PC-9 (cell line): ENCODE results near the gene PHACTR1. TPM values are rescaled to one million over a fixed set of nuclear protein-coding genes. Genes with fewer than 3 reads are reported as not detected.
"Not testable (repeated sequence)": the region's sequence is repeated elsewhere in the genome, so short reads cannot be mapped to it uniquely, and the experiment has no call there.

Experiments
- BruUV-seq: library from RNA; stranded (reverse); fragments of 400-500 nt; replicated peaks from 2 replicates; lab custom pipeline; 2021; lab: Mats Ljungman, UMichigan
- CTCF ChIA-PET: fragments of 300-600 bp; sonication (Branson Sonifier 250); formaldehyde crosslinking; loops from one replicate; lab custom pipeline; 2022; ENCODE audit warnings: antibody characterized with exemption; lab: Charles Lee
- POLR2A ChIA-PET: fragments of 300-600 bp; sonication (Branson Sonifier 250); formaldehyde crosslinking; loops from one replicate; lab custom pipeline; 2022; ENCODE audit warnings: antibody characterized with exemption; ENCODE audit not compliant: unreplicated experiment; lab: Charles Lee
- DNase-seq, 2 experiments: peaks; one replicate each; pipeline versions ENCODE4 v3.0.0 to v3.0.0-alpha.2; 2015 to 2022; ENCODE audit warnings: mixed read lengths in 1 of 2
- H2AFZ ChIP-seq: fragments of 200-600 bp; sonication (generic); 2 replicates; pipeline ENCODE4 v1.8.1; 2017; ENCODE audit warnings: antibody characterized with exemption
- H3F3A ChIP-seq: fragments of 200-600 bp; sonication (generic); 2 replicates; pipeline ENCODE4 v1.8.1; 2017; ENCODE audit warnings: antibody characterized with exemption, mild to moderate bottlenecking, low read depth; ENCODE audit not compliant: insufficient read depth
- H3K27ac ChIP-seq: fragments of 200-600 bp; sonication (generic); 2 replicates; pipeline ENCODE4 v1.6.1; 2016; ENCODE audit warnings: mixed run types
- H3K27me3 ChIP-seq: fragments of 200-600 bp; sonication (generic); 2 replicates; pipeline ENCODE4 v1.6.1; 2016; ENCODE audit warnings: low read depth, mixed run types; ENCODE audit not compliant: insufficient read depth
- H3K36me3 ChIP-seq: fragments of 200-600 bp; sonication (generic); 2 replicates; pipeline ENCODE4 v1.6.1; 2016; ENCODE audit warnings: low read depth, mixed run types
- H3K4me1 ChIP-seq: fragments of 200-600 bp; sonication (generic); replicated peaks from 2 replicates; pipeline ENCODE4 v1.6.1; 2016; ENCODE audit warnings: mixed run types; ENCODE audit not compliant: insufficient read depth
- H3K4me2 ChIP-seq: fragments of 200-600 bp; sonication (generic); 2 replicates; pipeline ENCODE4 v1.6.1; 2017; ENCODE audit warnings: mixed run types
- H3K4me3 ChIP-seq: fragments of 200-600 bp; sonication (generic); 2 replicates; pipeline ENCODE4 v1.6.1; 2016; ENCODE audit warnings: mixed run types
- H3K79me2 ChIP-seq: fragments of 200-600 bp; sonication (generic); 2 replicates; pipeline ENCODE4 v1.6.1; 2017; ENCODE audit warnings: low read depth, mixed run types
- H3K9me2 ChIP-seq: fragments of 200-600 bp; sonication (generic); 2 replicates; pipeline ENCODE4 v1.8.1; 2017; ENCODE audit warnings: mild to moderate bottlenecking; ENCODE audit not compliant: insufficient read depth
- H3K9me3 ChIP-seq: fragments of 200-600 bp; sonication (generic); 2 replicates; pipeline ENCODE4 v1.8.1; 2016; ENCODE audit warnings: low read depth; ENCODE audit not compliant: insufficient read depth
- H4K20me1 ChIP-seq: fragments of 200-600 bp; sonication (generic); 2 replicates; pipeline ENCODE4 v1.8.1; 2017; ENCODE audit not compliant: insufficient read depth
- EZH2 ChIP-seq: fragments of 200-600 bp; sonication (generic); IDR thresholded peaks from 2 replicates; pipeline ENCODE4 v1.8.0; 2017; ENCODE audit warnings: antibody characterized with exemption, low read depth
- intact Hi-C: fragments of 100-400 bp; cut with micrococcal nuclease; formaldehyde crosslinking; loops from one replicate; pipeline ENCODE4 v1.10.0; 2022; ENCODE audit not compliant: unreplicated experiment
- total RNA-seq: library from RNA; stranded (reverse); gene quantifications from 2 replicates; pipeline ENCODE4 v1.2.3, GENCODE V29; 2021
- TF ChIP-seq, protein P1 (sequence below): fragments of 200-600 bp; sonication (generic); conservative IDR thresholded peaks from 2 replicates; pipeline ENCODE4 v1.6.1; 2017; ENCODE audit warnings: mixed run types, antibody characterized with exemption, mild to moderate bottlenecking, moderate library complexity

PHACTR1 gene
- total RNA-seq, 1 experiment from 2014 or later, result not detected

DNA sequence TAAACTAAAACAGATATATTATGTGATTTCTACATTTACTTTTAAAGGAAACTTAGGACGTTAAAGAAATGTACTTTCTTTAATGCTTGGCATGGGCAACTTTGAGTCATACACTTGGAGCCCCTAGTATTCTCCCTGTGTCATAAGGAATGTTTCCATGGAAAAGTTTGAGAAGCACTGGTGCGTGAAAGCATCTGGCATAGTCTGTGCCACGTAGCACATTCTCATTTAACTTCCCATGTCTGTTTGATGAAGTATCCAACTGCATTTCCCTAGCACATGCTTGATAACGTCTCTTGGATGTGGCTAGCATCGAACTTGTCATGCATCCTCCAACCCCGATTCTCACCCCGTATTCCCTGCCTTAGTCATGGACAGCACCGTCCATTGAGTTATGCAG, 439.8 kb downstream of the PHACTR1 start:
- ChIA-PET CTCF (no interaction called here), POLR2A (no interaction called here)
- no peak overlapping the region for H2AFZ ChIP-seq
- intact Hi-C loops, result no loop called here
- no peaks in the 10 kb centered on the region for H3K79me2 ChIP-seq
- no peaks in the 10 kb centered on the region for H3K9me3 ChIP-seq
- BruUV-seq, result no TSS peak
- no peak overlapping the region for H3K27ac ChIP-seq
- H3K36me3 ChIP-seq, result no peaks in the 10 kb centered on the region
- no peak overlapping the region for H3K4me3 ChIP-seq
- no peaks in the 10 kb centered on the region for H3K4me1 ChIP-seq
- no peaks in the 10 kb centered on the region for H4K20me1 ChIP-seq
- no peak overlapping the region for H3K4me2 ChIP-seq
- peaks cover 58% of the 10 kb centered on the region for H3K27me3 ChIP-seq
- H3F3A ChIP-seq, result no peaks in the 10 kb centered on the region
- no peaks in the 10 kb centered on the region for H3K9me2 ChIP-seq
- DNase-seq, result no peak
- TF ChIP-seq, protein P1, sequence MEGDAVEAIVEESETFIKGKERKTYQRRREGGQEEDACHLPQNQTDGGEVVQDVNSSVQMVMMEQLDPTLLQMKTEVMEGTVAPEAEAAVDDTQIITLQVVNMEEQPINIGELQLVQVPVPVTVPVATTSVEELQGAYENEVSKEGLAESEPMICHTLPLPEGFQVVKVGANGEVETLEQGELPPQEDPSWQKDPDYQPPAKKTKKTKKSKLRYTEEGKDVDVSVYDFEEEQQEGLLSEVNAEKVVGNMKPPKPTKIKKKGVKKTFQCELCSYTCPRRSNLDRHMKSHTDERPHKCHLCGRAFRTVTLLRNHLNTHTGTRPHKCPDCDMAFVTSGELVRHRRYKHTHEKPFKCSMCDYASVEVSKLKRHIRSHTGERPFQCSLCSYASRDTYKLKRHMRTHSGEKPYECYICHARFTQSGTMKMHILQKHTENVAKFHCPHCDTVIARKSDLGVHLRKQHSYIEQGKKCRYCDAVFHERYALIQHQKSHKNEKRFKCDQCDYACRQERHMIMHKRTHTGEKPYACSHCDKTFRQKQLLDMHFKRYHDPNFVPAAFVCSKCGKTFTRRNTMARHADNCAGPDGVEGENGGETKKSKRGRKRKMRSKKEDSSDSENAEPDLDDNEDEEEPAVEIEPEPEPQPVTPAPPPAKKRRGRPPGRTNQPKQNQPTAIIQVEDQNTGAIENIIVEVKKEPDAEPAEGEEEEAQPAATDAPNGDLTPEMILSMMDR, result no peak
- no peak for TF ChIP-seq EZH2

DNA sequence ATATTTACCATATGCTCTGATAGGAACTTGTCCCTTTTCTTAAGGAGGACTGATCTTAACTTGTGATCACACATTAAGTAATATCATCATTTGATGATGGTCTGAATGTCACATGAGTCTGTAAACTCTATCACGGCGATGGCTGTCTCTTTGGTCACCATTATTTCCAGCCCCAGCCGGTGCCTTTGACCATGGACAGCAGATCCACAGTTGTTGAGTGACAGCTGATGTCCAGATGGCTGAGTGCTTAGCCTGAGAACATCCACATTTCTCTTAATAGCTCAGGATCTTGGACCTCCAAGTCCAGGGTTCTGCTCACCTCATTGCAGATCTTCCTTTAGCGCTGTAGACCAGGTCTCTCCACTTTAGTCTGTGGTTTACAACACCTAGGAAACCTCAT, 440.7 kb downstream of the PHACTR1 start:
- no peaks in the 10 kb centered on the region for H3K4me1 ChIP-seq
- no peaks in the 10 kb centered on the region for H3K9me2 ChIP-seq
- no peak for DNase-seq
- BruUV-seq, result no TSS peak
- H2AFZ ChIP-seq, result no peak overlapping the region
- TF ChIP-seq, protein P1, result no peak
- TF ChIP-seq EZH2, result no peak
- no peak overlapping the region for H3K4me3 ChIP-seq
- no peak overlapping the region for H3K4me2 ChIP-seq
- no peaks in the 10 kb centered on the region for H3K79me2 ChIP-seq
- intact Hi-C loops, result no loop called here
- peaks cover 67% of the 10 kb centered on the region for H3K27me3 ChIP-seq
- H3F3A ChIP-seq, result no peaks in the 10 kb centered on the region
- no peak overlapping the region for H3K27ac ChIP-seq
- H4K20me1 ChIP-seq, result no peaks in the 10 kb centered on the region
- ChIA-PET POLR2A (interaction anchor here (0.6 kb wide), 1 partner anchor 32 kb away, joined by 3 read pairs; no protein-coding TSS in a partner anchor), CTCF (no interaction called here)
- no peaks in the 10 kb centered on the region for H3K9me3 ChIP-seq
- H3K36me3 ChIP-seq, result no peaks in the 10 kb centered on the region

DNA sequence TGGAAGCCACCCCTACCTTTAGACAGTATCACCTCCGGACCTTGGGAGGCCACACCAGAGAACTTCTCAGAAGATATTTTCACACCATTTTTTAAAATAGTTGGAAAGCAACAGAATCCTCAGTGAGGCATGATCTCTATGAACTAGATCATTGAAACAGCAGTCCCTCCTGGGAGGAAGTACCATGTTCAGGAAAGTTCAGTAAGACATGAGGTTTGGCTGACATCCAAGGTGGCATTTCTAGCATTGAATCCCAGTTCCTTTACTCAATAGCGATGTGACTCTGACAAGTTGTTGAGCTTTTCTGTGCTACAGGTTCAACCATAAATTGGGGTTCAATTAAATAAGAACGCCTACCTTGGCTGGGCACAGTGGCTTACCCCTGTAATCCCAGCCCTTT, 442.7 kb downstream of the PHACTR1 start:
- CTCF ChIA-PET, result no interaction called here
- Histone ChIP-seq H3K36me3 (no peaks in the 10 kb centered on the region), H3K4me1 (no peaks in the 10 kb centered on the region), H4K20me1 (no peaks in the 10 kb centered on the region), H3K4me3 (no peak overlapping the region), H3K27me3 (peaks cover 82% of the 10 kb centered on the region), H3F3A (no peaks in the 10 kb centered on the region), H3K9me2 (no peaks in the 10 kb centered on the region), H3K79me2 (no peaks in the 10 kb centered on the region), H3K27ac (no peak overlapping the region), H3K9me3 (no peaks in the 10 kb centered on the region), H3K4me2 (no peak overlapping the region), H2AFZ (no peak overlapping the region)
- DNase-seq, result no peak
- intact Hi-C loops, result no loop called here
- BruUV-seq, result no TSS peak
- TF ChIP-seq EZH2, result no peak
- TF ChIP-seq, protein P1, result no peak
- POLR2A ChIA-PET, result no interaction called here

DNA sequence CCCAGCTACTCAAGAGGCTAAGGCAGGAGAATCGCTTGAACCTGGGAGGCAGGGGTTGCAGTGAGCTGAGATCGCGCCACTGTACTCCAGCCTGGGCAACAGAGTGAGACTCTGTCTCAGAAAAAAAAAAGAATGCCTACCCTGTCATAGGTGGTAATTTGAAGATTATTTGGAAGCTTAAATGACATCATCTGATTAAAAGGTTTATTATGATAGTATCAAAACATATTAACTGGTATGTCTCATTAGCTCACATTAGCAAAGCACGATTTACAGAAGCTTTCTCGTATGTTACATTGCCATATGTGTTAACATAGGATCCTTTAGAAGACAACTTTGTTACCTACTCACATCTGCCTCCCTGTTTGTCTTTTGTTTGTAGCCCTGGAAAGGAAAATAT, 443.3 kb downstream of the PHACTR1 start:
- H2AFZ ChIP-seq, H3K4me3 ChIP-seq, H3K4me1 ChIP-seq, H3K9me3 ChIP-seq, H4K20me1 ChIP-seq, H3K9me2 ChIP-seq, CTCF ChIA-PET, DNase-seq, BruUV-seq, H3F3A ChIP-seq, H3K36me3 ChIP-seq, H3K4me2 ChIP-seq, H3K79me2 ChIP-seq, intact Hi-C loops, H3K27ac ChIP-seq, POLR2A ChIA-PET: not testable (repeated sequence)
- peaks cover 84% of the 10 kb centered on the region for H3K27me3 ChIP-seq
